Gastrocnemius medialis (tissue), 4 donors: ENCODE results near the gene SRPRA.

ENCODE experiments used
- POLR2A ChIP-seq, 2 donors: fragments of 450-650 bp; IDR thresholded peaks; one replicate each; pipeline ENCODE4 v1.6.1; 2017; ENCODE audit warnings: antibody characterized with exemption in 2 of 2, mild to moderate bottlenecking in 2 of 2, moderate library complexity in 2 of 2
- TF ChIP-seq, protein P1 (sequence below), 5 experiments: fragments of 450-650 bp in 3 of 5; fragments of 200-600 bp in 2 of 5; sonication (generic) in 2 of 5; IDR thresholded peaks in 4 of 5; conservative IDR thresholded peaks in 1 of 5; 1 replicate in 4 of 5; 2 replicates in 1 of 5; pipeline ENCODE4 v1.5.1; 2016 to 2019; ENCODE audit warnings: antibody characterized with exemption in 5 of 5, mild to moderate bottlenecking in 3 of 5, moderate library complexity in 3 of 5

DNA sequence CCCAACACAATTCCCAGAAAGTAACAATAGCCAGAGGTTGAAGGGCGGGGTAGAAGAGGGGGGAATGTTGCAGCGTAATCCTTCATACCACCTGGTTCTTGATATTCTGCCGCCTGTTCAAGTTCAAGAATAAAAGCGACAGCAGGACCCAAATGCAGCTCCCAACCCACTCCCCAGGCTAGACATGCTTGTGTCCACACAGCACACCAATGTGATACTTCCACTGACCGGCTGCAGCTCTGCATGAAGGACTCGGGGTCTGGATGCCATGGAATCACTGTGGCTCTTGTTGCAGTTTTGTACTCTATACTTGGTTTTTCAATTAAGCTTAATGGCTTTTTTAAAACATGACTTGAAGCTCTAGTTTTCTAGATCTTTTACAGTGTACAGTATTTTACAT, 6.5 kb downstream of the SRPRA start:
- no peak for TF ChIP-seq POLR2A (IDR thresholded peaks at IDR 0.05)
- TF ChIP-seq, protein P1, sequence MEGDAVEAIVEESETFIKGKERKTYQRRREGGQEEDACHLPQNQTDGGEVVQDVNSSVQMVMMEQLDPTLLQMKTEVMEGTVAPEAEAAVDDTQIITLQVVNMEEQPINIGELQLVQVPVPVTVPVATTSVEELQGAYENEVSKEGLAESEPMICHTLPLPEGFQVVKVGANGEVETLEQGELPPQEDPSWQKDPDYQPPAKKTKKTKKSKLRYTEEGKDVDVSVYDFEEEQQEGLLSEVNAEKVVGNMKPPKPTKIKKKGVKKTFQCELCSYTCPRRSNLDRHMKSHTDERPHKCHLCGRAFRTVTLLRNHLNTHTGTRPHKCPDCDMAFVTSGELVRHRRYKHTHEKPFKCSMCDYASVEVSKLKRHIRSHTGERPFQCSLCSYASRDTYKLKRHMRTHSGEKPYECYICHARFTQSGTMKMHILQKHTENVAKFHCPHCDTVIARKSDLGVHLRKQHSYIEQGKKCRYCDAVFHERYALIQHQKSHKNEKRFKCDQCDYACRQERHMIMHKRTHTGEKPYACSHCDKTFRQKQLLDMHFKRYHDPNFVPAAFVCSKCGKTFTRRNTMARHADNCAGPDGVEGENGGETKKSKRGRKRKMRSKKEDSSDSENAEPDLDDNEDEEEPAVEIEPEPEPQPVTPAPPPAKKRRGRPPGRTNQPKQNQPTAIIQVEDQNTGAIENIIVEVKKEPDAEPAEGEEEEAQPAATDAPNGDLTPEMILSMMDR (IDR thresholded peaks at IDR 0.05 in 4 of 5, conservative IDR thresholded peaks at IDR 0.05 in 1 of 5), result no peak
